Endothelial cell of umbilical vein (primary cell): ENCODE results near the gene CCL21.

Experiments
- EZH2 ChIP-seq: IDR thresholded peaks from 2 replicates; pipeline ENCODE4 v1.6.1; 2012; ENCODE audit warnings: borderline replicate concordance, low read depth, mild to moderate bottlenecking, moderate library complexity, low read length, inconsistent platforms; ENCODE audit not compliant: severe bottlenecking
- TF ChIP-seq, protein P1 (sequence below), 2 donors: IDR thresholded peaks; 1 replicate in 1 of 2; 2 replicates in 1 of 2; pipeline ENCODE4 v1.5.1; 2011; ENCODE audit warnings: low read length in 2 of 2, mild to moderate bottlenecking in 2 of 2, moderate library complexity in 2 of 2, control low read depth in 1 of 2, inconsistent platforms in 1 of 2, low read depth in 1 of 2; ENCODE audit not compliant: insufficient read depth in 1 of 2; ENCODE audit errors: extremely low read depth in 1 of 2

DNA sequence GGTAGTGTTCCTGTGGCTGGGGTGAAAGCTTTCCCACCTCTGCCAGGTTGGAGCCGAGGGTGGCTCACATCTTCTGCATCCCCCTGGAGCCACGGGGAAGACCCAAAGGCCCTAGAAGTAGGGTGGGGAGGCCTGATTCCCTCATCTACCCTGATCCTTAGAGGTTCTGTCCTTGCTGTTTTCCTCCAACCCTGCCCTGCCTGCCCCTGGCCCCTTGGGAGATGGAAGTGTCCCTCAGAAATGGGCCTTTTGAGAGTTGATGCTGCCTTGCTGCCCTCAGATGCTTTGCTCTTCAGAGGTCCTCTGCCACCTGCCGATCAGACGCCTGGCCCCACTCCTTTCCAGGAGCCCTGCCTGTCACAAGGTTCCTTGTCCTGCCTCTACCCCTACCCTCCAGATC is 25.1 kb downstream of the CCL21 start:
- TF ChIP-seq, protein P1, sequence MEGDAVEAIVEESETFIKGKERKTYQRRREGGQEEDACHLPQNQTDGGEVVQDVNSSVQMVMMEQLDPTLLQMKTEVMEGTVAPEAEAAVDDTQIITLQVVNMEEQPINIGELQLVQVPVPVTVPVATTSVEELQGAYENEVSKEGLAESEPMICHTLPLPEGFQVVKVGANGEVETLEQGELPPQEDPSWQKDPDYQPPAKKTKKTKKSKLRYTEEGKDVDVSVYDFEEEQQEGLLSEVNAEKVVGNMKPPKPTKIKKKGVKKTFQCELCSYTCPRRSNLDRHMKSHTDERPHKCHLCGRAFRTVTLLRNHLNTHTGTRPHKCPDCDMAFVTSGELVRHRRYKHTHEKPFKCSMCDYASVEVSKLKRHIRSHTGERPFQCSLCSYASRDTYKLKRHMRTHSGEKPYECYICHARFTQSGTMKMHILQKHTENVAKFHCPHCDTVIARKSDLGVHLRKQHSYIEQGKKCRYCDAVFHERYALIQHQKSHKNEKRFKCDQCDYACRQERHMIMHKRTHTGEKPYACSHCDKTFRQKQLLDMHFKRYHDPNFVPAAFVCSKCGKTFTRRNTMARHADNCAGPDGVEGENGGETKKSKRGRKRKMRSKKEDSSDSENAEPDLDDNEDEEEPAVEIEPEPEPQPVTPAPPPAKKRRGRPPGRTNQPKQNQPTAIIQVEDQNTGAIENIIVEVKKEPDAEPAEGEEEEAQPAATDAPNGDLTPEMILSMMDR (IDR thresholded peaks at IDR 0.05; ENCODE audit: extremely low read depth in 1 of 2, insufficient read depth in 1 of 2, low read depth in 1 of 2, low read length in 2 of 2), result no peak
- TF ChIP-seq EZH2, result no peak
